NCI-H446 (cell line): ENCODE data around the gene MPC1.

Source experiments
- DNase-seq, 2 experiments: peaks; one replicate each; lab custom pipeline; 2025; lab: John Stamatoyannopoulos, UW

The MPC1 gene

DNA sequence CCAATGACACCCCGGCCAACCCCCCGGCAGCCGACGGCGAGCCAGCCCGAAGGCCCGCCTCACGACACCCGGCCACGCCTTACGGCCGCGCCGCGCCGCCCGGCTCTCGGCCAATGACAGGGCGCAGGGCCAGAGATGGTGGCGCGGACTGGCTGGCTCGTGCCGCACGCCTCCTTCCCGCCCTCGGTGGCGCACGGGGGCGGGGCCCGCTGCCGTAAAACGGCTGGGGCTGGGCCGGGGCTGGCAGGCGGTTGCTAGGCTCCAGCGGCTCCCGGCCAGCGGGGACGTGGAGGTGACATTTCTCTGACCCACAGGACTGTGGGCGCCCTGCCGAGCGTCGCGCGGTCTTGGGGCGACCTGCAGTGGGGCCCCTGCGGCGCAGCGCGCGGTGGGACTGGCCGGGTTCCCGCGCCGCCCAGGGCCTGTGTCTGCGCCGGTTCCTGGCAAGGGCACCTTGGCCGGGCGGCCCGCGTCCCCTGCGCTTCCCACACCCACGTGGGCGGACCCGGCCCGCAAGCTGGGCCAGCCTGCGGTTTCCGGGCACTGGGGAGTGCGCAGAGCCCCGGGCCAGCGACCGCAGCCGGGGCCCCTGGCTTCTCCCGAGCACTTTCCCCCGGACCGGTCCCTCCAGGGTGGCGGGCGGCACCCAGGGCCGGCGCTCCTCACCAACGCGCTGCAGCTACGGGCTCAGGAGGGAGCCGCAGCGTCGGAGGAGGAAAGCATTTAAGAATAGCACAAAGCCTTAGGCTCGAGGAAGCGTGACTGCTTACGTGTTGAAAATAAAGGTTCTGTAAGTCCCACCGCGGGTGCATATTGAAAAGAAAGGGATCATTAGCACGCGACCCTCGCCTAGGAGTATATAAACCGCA lies at the start of gene MPC1:
Gene MPC1 (minus strand): TSS at position 8 of the 869 bp plus-strand sequence. CDS start 64 bp downstream, outside the sequence.
- DNase-seq, result peak; percentile 69 to 93

- DNase-seq, result no peak
These were observed 47.5 kb upstream of the MPC1 start for GRCh38 chr6:166430269-166430668.

GRCh38 chr6:166424431-166424830 lies 41.7 kb upstream of the MPC1 start:
- no peak for DNase-seq

- no peak for DNase-seq
These were observed 41.0 kb upstream of the MPC1 start for GRCh38 chr6:166423781-166424180.

GRCh38 chr6:166423051-166423745 lies 40.5 kb upstream of the MPC1 start:
- no peak for DNase-seq

DNA sequence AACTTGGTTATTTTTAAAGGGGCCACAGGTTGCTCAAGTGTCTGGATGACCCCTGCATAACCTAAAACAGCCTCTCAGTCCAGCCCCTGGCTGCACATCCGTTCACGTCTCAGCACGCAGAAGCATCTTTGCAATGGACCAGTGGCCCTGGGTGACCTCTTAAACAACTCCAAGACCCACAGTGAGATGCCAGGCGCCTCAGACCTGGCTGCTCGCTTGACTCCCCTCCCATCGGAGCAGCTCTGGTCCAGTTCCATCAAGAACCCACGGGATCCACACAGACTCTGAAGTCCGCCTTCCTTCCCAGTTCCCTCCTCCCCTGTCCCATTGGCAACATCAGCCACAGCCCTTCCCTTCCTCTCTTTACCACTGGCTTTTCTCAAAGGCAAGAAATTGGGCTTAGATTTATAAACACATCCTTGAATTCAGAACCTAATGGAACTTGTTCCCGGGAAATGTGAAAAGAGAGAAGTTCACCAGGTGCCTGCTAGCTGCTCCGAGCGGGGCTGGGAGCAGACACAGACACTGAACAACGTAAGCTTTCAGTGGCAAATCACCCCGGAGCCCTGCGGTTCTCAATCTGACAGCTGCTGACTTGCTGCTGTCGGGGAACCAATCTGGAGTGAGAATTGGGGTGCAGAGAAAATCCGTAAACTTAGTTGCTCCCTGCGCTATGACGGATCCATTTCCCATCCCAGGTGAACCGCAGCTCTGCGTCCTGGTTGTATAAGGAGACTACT lies 39.6 kb upstream of the MPC1 start:
- DNase-seq, result no peak

DNA sequence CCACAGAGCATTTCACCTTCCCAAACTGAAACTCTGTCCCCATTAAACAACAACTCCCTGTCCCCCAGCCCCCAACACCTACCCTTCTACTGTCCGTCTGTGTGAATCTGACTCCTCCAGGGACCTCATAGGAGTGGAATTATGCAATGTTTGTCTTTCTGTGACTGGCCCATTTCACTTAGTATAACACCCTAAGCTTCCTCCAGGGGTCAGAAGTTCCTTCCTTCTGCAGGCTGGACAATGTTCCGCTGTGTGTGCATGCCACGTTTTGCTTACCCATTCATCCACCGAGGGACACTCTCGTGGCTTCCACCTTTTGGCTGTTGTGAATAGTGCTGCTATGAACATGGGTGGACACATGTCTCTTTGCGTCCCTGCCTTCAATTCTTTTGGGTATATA lies 37.6 kb upstream of the MPC1 start:
- no peak for DNase-seq

GRCh38 chr6:166419717-166420116 lies 37.0 kb upstream of the MPC1 start:
- DNase-seq, result no peak

- DNase-seq, result no peak
These were observed 36.5 kb upstream of the MPC1 start for GRCh38 chr6:166419286-166419685.

DNA sequence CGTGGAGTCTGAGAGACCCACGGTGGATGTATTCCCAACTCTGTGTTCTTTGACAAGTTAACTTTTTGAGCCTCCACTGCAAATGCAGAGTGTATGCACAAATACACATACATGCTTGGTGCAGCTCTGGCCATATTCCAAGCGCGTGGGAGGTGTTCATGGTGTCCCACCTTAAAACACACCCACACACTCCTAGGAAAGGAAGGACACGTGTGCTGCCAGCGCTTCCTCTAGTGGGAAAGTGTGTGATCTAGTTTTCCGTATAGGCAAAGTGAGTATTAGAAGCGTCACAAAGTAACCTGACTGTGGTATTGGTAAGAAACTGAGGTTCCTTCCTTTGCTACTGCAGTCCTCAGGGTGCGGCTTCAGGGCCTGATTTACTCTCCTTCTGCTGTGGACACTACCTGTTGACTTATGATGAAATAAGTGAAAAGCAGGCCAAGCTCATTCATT lies 36.0 kb upstream of the MPC1 start:
- DNase-seq, result no peak

- DNase-seq, result no peak
These were observed 34.5 kb upstream of the MPC1 start for GRCh38 chr6:166417285-166417691.

DNA sequence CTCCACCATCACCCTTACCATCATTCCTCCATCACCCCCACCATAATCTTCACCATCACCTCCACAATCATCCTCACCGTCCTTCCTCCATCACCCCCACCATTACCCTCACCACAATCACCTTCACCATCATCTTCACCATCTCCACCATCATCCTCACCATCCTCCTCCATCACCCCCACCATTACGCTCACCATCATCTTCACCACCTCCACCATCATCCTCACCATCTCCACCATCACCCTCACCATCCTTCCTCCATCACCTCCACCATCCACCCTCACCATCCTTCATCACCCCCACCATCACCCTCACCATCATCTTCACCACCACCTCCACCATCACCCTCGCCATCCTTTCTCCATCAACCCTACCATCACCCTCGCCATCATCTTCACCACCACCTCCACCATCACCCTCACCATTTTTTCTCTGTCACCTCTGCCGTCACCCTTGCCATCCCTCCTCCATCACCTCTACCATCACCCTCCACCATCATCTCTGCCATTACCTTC lies 33.1 kb upstream of the MPC1 start:
- DNase-seq, result no peak

DNA sequence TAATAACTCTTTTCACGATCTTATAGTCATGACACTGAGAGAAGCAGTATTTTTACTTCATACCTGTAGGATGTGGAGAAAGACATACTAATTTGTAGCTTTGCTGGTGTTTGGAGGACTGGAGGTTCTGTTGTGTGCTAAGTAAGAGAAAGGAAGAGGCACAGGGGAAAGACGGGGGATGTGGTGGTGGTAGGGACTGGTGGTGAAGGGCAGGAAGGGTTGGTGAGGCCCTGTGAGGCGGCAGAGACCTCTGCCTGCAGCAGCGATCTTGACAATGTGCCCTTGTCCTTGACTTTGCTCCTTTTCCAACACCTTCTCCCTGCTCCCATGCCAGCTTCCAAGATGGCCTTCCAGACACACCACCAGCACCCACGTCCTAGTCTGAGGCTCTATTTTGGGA lies 32.6 kb upstream of the MPC1 start:
- DNase-seq, result no peak

- DNase-seq, result no peak
These were observed 30.8 kb upstream of the MPC1 start for GRCh38 chr6:166413491-166413951.

DNA sequence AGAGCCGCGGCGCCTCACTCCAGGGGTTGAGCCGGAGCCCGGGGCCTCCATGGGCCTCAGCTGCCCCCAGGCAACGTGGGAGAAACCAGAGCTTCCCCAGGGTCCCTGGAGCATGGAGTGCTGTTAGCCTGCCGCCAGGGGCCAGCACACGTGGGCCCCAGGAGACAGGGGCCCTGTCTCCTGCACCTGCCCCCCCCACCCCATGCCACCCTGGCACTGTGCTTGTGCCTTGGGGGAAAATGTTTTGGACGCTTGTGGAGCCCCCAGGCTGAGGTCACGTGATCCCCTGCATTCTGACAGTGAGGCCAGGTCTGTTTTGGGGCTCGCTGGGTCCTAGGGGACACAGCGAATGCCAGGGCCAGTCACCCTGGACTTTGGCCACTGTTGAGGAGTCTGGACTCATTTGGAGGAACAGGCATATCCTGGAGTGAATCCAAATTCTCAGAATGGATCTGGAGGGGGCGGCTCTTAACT lies 30.2 kb upstream of the MPC1 start:
- no peak for DNase-seq

GRCh38 chr6:166412156-166412910 lies 29.6 kb upstream of the MPC1 start:
- no peak for DNase-seq

- DNase-seq, result no peak
These were observed 29.0 kb upstream of the MPC1 start for GRCh38 chr6:166411721-166412151.

GRCh38 chr6:166411271-166411670 lies 28.5 kb upstream of the MPC1 start:
- DNase-seq, result no peak

GRCh38 chr6:166410426-166410935 lies 27.7 kb upstream of the MPC1 start:
- DNase-seq, result no peak

GRCh38 chr6:166408936-166409755 lies 26.4 kb upstream of the MPC1 start:
- no peak for DNase-seq
